Measurements from ENCODE around the gene NOC3L. TPM values are rescaled to one million over a fixed set of nuclear protein-coding genes. Genes with fewer than 3 reads are reported as not detected.

Gene NOC3L
- total RNA-seq, 2 experiments from 2014 or later: 31.6 to 37.1 TPM

DNA sequence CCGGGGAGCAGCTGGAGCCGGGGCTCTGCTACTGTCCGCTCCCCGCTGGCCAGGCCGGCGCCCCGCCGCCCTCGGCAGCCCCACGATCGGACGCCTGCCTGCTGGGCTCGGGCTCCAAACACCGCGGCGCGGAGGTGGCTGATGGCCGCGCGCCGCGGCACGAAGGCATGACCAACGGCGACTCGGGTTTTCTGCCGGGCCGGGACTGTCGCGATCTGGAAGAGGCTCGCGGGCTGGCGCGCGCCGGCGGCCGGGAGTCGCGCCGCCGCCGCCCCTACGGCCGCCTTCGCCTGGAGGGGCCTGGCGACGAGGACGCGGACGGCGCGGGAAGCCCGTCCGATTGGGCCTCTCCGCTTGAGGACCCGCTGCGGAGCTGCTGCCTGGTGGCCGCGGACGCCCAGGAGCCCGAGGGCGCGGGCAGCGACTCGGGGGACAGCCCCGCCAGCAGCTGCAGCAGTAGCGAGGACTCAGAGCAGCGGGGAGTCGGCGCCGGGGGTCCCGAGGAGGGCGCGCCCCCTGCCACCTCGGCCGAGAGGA lies 40.2 kb upstream of the NOC3L start:
- BruUV-seq (replicated peaks): no TSS peak
- ChIA-PET POLR2A (interaction anchor here (1.0 to 1.3 kb wide), 2 partner anchors 14 to 39 kb away, joined by 4 to 8 read pairs; partner anchors contain the start of gene NOC3L), CTCF (ENCODE audit: unreplicated experiment) (no interaction called here)
- Histone ChIP-seq H3K79me2 (ENCODE audit: insufficient read depth, low read depth, low read length) (peaks cover 4% of the 10 kb centered on the region; the same call in 1 of the 2 replicates), H2AFZ (ENCODE audit: low read length) (peak overlapping the region; percentile 80), H3K27ac (ENCODE audit: low read depth, low read length, poor library complexity, severe bottlenecking) (peak overlapping the region; percentile 43), H3K36me3 (ENCODE audit: insufficient read depth, low read length) (no peaks in the 10 kb centered on the region), H3K9me2 (ENCODE audit: insufficient read depth, low read length) (no peaks in the 10 kb centered on the region), H3K4me2 (ENCODE audit: low read length) (peak overlapping the region; percentile 68), H3K4me1 (ENCODE audit: insufficient read depth, low read length, poor library complexity, severe bottlenecking) (no peaks in the 10 kb centered on the region), H4K20me1 (ENCODE audit: insufficient read depth, low read length) (no peaks in the 10 kb centered on the region), H3K9me3 (ENCODE audit: low read length) (no peaks in the 10 kb centered on the region), H3K4me3 (ENCODE audit: low read depth, low read length, poor library complexity, severe bottlenecking) (peak overlapping the region; percentile 81)
- no peak for TF ChIP-seq EZH2phosphoT487 (IDR thresholded peaks at IDR 0.05; ENCODE audit: borderline replicate concordance, low read depth, low read length)
- no peak for TF ChIP-seq CTCF (conservative IDR thresholded peaks at IDR 0.05; ENCODE audit: low read length)
- intact Hi-C loops (cut with micrococcal nuclease; ENCODE audit: unreplicated experiment): loop anchor here (2.0 to 10.0 kb wide), 3 partner anchors 40 to 1128 kb away; partner anchors contain the start of genes HELLS and NOC3L
- DNase-seq (ENCODE audit: low spot score): peak; percentile 32

DNA sequence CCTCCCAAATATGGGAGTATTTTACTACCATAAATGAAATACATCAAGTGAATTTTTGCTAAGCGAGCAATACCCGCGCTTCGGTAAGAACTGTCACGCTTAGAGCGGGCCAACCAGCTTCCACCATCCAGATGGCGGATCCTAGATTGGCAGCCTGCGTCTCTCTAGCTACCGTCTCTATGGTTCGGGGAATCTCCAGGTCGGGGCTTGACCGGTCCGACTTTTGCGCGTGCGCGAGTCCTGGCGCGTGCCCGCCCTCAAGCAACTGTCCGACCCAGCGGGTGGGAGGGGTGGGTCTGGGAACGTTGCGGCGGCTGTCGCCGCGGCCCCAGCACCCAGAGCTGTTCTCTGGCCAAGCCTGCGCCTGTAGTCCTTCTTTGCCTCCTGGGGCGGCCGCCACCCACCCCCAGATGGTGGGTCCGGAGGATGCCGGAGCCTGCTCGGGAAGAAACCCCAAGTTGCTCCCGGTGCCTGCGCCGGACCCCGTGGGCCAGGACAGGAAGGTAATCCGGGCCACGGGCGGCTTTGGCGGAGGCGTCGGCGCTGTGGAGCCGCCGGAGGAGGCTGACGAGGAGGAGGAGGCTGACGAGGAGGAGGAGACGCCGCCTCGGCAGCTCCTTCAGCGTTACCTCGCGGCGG lies 39.6 kb upstream of the NOC3L start, which contains the start of gene TBC1D12:
Gene TBC1D12 (plus strand): TSS at position 338 of the 639 bp plus-strand sequence. CDS start 73 bp downstream, at position 411.
- BruUV-seq (replicated peaks): no TSS peak
- H3K79me2 ChIP-seq (ENCODE audit: insufficient read depth, low read depth, low read length): peaks cover 4% of the 10 kb centered on the region; the same call in 1 of the 2 replicates
- no peaks in the 10 kb centered on the region for H3K9me2 ChIP-seq (ENCODE audit: insufficient read depth, low read length)
- H2AFZ ChIP-seq (ENCODE audit: low read length): peak within 1 kb of the TSS; percentile 95
- H3K4me1 ChIP-seq (ENCODE audit: insufficient read depth, low read length, poor library complexity, severe bottlenecking): no peaks in the 10 kb centered on the region
- peak within 1 kb of the TSS; percentile 81 for H3K4me3 ChIP-seq (ENCODE audit: low read depth, low read length, poor library complexity, severe bottlenecking)
- intact Hi-C loops (cut with micrococcal nuclease; ENCODE audit: unreplicated experiment): loop anchor here (2.0 to 10.0 kb wide), 3 partner anchors 40 to 1128 kb away; partner anchors contain the start of genes HELLS and NOC3L
- peak within 1 kb of the TSS; percentile 43 for H3K27ac ChIP-seq (ENCODE audit: low read depth, low read length, poor library complexity, severe bottlenecking)
- POLR2A ChIA-PET: interaction anchor here (1.3 kb wide), 1 partner anchor 39 kb away, joined by 8 read pairs; the partner anchor contains the start of gene NOC3L
- H3K36me3 ChIP-seq (ENCODE audit: insufficient read depth, low read length): no peaks in the 10 kb centered on the region
- H3K9me3 ChIP-seq (ENCODE audit: low read length): no peaks in the 10 kb centered on the region
- H4K20me1 ChIP-seq (ENCODE audit: insufficient read depth, low read length): no peaks in the 10 kb centered on the region
- CTCF ChIA-PET (ENCODE audit: unreplicated experiment): no interaction called here
- peak; percentile 79 for DNase-seq (ENCODE audit: low spot score)
- TF ChIP-seq CTCF (conservative IDR thresholded peaks at IDR 0.05; ENCODE audit: low read length) (no peak), EZH2phosphoT487 (IDR thresholded peaks at IDR 0.05; ENCODE audit: borderline replicate concordance, low read depth, low read length) (no peak)
- H3K4me2 ChIP-seq (ENCODE audit: low read length): peak within 1 kb of the TSS; percentile 69

DNA sequence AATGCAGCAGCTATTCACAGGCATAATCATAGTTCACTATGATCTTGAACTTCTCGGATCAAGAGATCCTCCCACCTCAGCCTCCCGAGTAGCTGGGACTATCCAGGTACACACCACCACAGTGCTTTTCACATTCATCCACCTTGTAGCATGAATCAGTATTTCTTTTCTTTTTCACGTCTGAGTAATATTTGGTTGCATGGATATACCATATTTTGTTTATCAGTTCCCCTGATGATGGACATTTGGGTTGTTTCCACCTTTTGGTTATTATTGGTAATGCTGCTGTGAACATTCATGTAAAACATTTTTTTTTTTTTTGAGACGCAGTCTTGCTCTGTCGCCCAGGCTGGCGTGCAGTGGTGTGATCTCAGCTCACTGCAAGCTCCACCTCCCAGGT lies 36.0 kb upstream of the NOC3L start:
- H4K20me1 ChIP-seq (ENCODE audit: insufficient read depth, low read length): no peaks in the 10 kb centered on the region
- DNase-seq (ENCODE audit: low spot score): no peak
- ChIA-PET POLR2A (no interaction called here), CTCF (ENCODE audit: unreplicated experiment) (no interaction called here)
- no peak overlapping the region for H3K4me3 ChIP-seq (ENCODE audit: low read depth, low read length, poor library complexity, severe bottlenecking)
- H3K79me2 ChIP-seq (ENCODE audit: insufficient read depth, low read depth, low read length): no peaks in the 10 kb centered on the region
- no peaks in the 10 kb centered on the region for H3K4me1 ChIP-seq (ENCODE audit: insufficient read depth, low read length, poor library complexity, severe bottlenecking)
- no peak overlapping the region for H3K27ac ChIP-seq (ENCODE audit: low read depth, low read length, poor library complexity, severe bottlenecking)
- no peak for TF ChIP-seq CTCF (conservative IDR thresholded peaks at IDR 0.05; ENCODE audit: low read length)
- no peak for TF ChIP-seq EZH2phosphoT487 (IDR thresholded peaks at IDR 0.05; ENCODE audit: borderline replicate concordance, low read depth, low read length)
- no TSS peak for BruUV-seq (replicated peaks)
- no peak overlapping the region for H2AFZ ChIP-seq (ENCODE audit: low read length)
- no peaks in the 10 kb centered on the region for H3K36me3 ChIP-seq (ENCODE audit: insufficient read depth, low read length)
- H3K4me2 ChIP-seq (ENCODE audit: low read length): no peak overlapping the region
- intact Hi-C loops (cut with micrococcal nuclease; ENCODE audit: unreplicated experiment): no loop called here
- no peaks in the 10 kb centered on the region for H3K9me2 ChIP-seq (ENCODE audit: insufficient read depth, low read length)
- no peaks in the 10 kb centered on the region for H3K9me3 ChIP-seq (ENCODE audit: low read length)
